SKM-1 (cell line): ENCODE data around the gene YBX2.

Source experiments
- DNase-seq: peaks from one replicate; lab custom pipeline; 2025; ENCODE audit not compliant: unreplicated experiment; lab: John Stamatoyannopoulos, UW

Gene YBX2

GRCh38 chr17:7323731-7324437 lies 29.4 kb upstream of the YBX2 start:
- DNase-seq = no peak

- no peak for DNase-seq
Measured at GRCh38 chr17:7322520-7323194, 28.2 kb upstream of the YBX2 start.

DNA sequence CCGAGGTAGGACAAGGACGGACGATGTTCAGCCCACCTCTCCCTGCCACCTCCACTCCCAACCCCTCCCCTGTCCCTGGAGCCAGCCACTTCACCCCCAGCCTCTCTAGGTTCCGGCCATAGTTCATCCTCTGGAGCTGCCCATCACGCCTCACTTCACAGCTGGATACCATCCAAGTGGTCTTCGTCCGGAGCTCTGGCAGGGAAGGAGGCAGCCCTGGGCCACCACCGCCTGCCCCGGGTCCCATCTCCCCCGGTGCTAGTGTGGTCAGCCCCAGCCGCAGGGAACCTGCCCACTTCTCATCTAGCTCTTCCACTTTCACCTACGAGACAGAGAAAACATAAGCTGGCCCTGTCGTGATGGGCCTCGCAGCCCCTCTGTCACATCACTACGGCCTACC lies 27.0 kb upstream of the YBX2 start:
- DNase-seq = no peak

DNA sequence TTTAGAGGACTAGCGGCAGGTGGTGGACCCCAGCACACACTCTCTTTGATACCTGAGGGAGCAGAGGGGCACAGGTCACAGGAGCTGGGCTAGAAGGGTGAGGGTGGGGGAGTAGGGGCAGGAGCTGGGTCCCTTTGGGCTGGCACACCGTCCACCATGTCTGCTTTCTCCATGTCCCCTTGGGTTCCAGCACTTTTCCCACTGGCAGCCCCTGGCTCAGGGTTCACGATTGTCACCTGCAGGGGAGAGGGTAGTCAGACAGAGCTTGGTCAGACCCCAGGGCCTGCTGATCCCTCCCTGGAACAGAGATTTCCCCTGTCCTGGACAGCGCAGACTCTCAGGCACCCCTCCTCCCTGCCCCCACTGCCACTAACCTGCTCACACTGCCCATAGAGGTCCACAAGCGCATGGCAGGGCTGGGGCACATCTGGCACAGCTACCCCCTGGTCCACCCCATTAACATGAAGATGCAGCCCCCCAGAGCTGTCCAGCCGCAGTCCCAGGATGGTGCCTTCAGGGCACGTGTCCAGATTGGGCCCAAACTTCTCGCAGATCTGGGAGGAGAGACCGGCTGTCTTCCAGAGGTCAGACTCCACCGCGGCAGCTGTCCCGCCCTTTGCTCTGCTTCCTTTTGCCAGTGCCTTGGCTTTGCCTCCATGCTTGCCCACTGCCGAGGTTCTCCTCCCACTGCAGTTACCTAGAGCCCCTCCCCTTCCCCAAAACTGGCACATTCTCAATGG lies 23.9 kb upstream of the YBX2 start:
- DNase-seq = no peak

DNA sequence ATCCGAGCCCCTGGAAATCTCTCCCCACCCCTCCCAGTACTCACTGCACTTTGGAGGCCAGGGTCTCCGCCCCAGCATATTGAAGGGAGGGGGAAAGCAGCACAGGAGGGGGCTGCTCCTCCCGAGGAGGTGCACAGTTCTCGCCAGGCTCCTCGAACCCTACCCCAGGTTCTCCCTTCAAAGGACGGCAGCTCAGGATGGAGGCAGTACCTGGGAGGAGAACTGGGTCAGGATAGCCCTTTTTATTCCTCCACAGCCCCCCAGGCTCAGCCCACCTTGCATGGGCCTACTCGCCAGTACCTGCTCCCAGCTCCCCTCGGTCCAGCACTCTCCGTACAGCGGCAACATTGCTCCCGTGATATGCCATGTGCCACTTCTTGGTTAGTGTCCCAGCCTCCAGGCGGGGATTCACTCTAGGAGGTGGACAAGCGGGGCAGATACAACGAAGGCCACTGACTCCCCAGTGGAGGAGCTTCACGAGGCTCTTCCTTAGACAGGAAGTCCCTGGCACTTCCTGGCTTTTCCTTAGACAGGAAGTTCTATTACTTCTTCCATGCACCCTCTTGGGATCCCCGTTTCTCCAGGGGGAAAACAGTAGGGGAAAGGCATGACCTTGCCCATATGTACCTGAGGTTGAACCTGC lies 22.8 kb upstream of the YBX2 start:
- DNase-seq = no peak

- no peak for DNase-seq
Measured at GRCh38 chr17:7315570-7316235, 21.3 kb upstream of the YBX2 start.

- DNase-seq = no peak
Measured at GRCh38 chr17:7314719-7315569, 20.5 kb upstream of the YBX2 start, which contains the start of gene GPS2. Gene GPS2, minus strand, starts transcription at chr17:7315360. Its CDS starts 308 bp downstream, at chr17:7315052.

DNA sequence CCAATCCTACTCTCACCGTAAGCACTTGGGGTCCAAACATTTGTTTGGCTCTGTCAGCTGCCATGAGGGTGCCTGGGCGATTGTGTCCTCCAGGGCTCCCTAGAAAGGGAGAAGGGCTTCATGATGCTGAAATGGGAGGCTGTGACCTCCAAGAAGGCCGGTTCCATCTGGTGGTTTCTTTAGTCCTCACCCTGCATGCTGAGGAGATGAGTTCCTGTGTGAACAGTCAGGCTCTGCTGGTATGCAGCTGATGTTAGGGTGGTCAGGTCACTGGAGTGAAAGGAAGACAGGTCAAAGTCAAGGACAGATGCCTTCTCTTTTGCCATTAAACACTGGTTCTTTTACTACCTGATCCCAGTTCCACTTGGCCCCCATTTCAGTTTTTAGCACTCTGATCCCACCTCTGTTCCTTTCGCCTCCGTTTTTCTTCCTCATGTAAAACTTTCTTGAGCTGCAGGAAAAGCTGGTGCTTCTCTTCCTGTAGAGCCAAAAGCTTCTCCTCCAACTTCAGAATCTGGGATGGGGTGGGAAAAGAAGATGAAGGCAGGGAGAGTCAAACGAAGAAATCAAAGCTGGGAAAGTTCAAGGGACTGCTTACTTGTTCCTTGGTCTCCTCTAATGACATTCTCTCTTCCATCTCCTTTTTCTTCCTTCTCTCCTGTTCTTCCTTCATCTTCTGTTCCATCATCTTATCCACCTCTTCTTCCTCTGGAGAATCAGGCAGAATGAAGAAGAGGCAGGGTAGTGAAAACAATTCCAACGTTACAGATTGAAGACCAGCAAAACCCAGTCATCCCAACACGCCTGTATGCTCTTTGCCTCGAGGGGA lies 19.7 kb upstream of the YBX2 start:
- no peak for DNase-seq

GRCh38 chr17:7313088-7313889 lies 18.9 kb upstream of the YBX2 start:
- no peak for DNase-seq

DNA sequence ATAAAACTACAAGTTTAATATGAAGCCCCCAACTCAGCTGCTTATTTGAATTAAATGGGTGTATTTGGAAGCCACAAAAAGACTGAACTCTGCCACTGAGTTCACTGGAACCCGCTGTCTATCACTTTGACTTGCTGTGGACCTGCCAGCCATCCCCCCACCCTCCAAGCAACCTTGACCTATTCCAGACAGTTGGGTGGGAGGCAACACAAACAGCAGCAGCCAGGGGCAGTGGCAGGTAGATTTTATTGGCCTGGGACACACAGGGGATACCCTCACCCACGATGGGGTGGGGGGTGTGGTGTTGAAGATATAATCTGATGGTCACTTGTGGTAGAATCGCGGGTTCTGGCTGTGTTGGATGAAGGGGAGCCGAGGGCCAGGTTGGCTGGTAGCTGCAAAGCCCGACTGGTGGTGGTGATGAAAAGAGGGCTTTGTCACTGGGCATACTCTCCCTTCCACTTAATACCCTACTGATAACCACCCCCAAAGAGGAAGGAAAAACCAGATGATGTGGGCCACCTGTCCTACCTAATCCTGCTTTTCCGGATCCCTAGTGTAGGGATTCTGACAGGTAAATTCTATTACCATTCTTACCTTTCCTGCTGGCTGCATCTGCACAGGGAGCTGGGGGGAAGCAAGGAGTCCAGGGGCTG lies 18.1 kb upstream of the YBX2 start:
- DNase-seq = no peak

GRCh38 chr17:7311110-7311705 lies 16.8 kb upstream of the YBX2 start:
- DNase-seq = no peak

DNA sequence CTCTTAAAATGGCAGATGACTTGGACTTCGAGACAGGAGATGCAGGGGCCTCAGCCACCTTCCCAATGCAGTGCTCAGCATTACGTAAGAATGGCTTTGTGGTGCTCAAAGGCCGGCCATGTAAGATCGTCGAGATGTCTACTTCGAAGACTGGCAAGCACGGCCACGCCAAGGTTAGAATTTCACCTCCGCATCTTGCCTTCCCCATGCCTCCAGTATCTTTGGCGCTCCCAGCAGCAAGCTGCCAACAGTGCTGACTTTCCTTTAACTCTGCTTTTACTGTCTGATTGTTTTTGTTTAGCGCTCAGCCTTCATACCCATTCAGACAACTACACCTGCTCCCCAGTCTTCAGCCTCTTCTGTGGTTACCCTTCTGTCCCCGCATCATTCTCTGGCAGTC lies 15.2 kb upstream of the YBX2 start:
- no peak for DNase-seq

DNA sequence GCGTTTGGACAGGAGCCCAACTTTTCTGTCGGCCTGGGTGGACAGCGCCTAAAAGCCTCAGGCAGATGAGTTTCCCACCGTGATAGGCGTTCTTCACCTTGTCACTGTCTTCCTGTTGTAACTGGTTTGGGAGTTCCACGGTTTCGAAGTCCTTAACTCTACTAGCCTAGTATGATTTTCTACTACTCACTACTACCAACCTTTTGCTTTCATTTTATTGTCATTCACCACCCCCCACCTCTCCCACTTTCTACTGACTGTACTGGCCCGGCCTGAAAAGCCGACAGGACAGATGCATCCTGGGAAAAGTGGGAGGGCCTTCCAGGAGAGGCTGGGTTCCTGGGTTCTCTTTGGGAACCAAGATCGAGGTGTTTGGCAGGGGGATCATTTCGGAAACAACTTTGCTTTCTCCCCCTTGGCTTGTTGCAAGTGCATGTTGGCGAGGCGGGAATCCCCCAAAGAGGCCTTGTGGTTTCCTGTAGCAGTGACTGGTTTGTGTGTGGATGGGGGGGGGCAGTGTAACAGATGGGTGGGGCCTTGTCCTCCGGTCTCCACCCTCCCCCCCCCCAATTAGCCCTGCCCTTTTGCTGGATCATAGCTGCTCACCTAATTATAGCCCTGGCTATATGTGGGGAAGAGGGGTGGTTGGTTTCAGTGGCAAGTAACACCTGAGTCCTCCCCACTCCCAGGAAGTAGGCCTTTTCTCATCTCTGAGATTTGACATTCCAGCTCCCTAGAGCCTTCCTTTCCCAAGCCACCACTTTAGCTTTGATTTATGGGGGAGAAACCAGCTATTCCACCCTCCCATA lies 14.4 kb upstream of the YBX2 start:
- peak; percentile 19 for DNase-seq

DNA sequence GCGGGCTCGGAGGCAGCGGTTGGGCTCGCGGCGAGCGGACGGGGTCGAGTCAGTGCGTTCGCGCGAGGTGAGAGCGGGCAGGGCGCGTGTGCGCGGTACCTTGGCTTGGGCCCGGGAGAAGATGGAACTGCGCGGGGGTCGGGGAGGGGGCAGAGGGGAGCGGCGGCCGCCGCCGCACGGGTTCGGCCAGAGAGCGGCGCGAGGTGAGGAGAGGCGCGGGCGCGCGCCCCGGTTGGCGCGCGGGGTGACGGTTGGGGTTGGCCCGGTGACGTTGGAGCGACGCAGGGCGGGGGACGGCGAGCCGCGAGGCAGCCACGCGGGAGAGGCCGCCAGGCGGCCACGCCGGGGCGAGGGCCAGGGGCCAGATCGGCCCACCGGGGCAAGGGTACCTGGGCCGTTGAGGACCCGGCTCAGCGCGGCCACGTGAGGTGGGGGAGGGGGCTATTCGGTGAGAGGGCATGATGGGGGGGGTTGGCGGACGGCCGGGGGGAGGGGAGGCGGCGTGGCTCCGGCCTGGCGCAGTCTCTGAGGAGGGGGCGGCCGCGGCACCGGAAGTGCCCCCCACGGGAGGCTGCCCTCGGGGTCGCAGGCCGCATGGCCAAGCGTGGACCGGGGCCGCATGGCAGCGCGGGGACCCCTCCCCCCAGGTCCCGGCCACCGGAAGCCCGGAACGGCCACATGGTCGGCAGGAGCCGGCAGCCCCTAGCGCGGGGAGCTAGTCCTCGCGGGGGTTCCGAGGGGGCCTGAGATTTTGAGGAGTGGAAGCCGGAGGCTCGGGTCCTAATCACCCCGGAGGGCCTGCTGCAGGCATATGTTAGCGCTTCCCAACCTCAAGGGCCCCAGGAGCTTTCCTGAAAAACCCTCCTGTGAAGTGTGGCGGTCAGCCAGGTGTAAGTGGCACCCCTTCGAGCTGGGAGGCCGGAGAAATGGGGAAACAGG lies 13.5 kb upstream of the YBX2 start:
- DNase-seq = no peak

GRCh38 chr17:7306911-7307685 lies 12.7 kb upstream of the YBX2 start, which contains the start of gene EIF5A:
Gene EIF5A, plus strand, starts transcription at chr17:7307628. Its CDS starts 2,008 bp downstream, at chr17:7309636.
- DNase-seq = peak; percentile 93
